Camera-type eye (tissue), 1 donor: ENCODE data around the gene KRT14. TPM values are rescaled to one million over a fixed set of nuclear protein-coding genes. Genes with fewer than 3 reads are reported as not detected.

Source experiments
- total RNA-seq: library from RNA; depleted of rRNA; stranded (reverse); fragments of >200 nt; gene quantifications from one replicate; pipeline ENCODE4 v1.2.3, GENCODE V29; 2014

The KRT14 gene
- 51.0 TPM for total RNA-seq

GRCh38 chr17:41586863-41587495 lies at the start of gene KRT14:
KRT14 (minus strand) TSS chr17:41586895; CDS start chr17:41586834, 61 bp downstream.

DNA sequence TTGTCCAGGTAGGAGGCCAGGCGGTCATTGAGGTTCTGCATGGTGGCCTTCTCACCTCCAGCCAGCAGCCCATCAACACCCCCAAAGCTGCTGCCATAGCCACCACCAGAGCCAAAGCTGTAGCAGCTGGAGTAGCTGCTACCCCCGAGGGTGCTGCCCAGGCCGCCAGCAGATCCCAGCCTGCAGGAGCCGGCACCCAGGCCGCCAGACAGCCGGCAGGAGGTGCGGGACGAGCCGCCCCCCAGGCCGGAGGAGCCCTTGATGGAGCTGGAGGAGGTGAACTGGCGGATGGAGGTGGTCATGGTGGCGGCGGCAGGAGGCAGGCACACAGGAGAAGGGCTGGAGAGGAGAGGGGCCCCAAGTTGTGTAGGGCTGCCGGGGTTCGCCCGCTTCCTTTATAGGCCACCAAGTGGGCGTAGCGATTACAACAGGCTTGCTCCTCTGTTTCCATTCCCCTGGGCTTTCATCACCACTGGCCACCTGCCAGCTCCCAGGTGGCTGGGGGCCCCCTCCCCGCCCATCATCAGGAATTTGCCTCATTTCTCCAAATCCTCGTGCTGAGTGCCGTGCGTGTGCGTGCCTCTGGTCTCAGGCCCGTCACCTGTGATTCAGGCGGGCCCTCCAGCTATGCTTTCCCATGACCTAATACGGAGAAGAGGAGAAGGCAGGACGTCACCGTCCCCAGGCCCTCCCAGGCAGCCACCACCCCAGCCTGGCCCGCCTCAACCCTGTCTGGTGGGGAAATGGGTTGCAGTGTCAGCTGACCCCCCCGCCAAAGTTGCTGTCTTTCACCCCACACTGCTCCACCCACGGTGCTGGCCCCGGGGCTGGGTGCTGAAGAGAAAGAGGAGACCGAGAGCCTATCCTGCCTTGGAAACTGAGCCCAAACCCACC lies 37.8 kb upstream of the KRT14 start, which contains the start of gene KRT17:
Gene KRT17 (minus strand): TSS at position 368 of the 894 bp plus-strand sequence. CDS start 66 bp downstream, at position 302.

DNA sequence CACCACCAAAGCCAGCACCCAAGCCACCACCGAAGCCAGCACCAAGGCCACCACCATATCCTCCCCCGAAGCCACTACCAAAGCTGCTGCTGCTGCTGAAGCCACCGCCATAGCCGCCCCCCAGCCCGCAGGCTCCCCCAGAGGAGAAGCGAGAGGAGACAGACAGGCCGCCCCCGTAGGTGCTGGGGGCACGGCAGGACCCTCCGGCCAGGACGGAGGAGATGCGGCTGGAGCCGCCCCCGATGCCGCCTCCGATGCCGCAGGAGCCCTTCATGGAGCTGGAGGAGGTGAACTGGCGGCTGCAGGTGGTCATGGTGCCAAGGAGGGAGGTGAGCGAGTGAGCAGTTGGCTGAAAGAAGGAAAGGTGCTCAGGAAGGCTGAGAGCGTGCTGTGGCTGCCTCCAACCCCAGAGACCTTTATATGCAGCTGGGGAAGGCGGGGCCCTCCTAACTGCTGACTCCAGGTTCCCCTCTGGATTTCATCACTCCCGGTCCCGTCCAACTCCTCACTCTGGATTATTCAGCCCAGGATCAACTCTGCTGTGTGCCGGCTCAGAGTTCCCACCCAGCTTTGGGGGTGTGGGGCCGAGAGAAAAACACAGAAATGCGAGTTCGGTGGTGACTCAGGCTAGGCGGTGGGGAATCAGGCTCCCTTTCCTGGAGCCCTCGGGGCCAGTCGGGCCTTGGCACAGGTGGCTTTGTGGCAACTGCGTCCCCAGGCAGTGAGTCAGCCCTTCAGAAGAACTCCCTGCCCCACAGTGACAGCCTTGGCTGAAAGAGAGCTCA lies 25.9 kb upstream of the KRT14 start, which contains the start of gene KRT16:
Gene KRT16 (minus strand): TSS at position 392 of the 785 bp plus-strand sequence. CDS start 79 bp downstream, at position 313.

GRCh38 chr17:41571561-41572434 lies 14.9 kb downstream of the KRT14 start, which contains the start of gene KRT9:
KRT9 (minus strand) TSS chr17:41572059; CDS start chr17:41571992, 67 bp downstream.

Other genes with a start within 250 kb of the KRT14 start
- not detected for gene KRT33A, start 236.1 kb downstream of the KRT14 start, total RNA-seq
- gene KRT33B, start 217.1 kb downstream of the KRT14 start, total RNA-seq = not detected
- not detected for gene KRT34, start 204.6 kb downstream of the KRT14 start, total RNA-seq
- not detected for gene KRT31, start 189.3 kb downstream of the KRT14 start, total RNA-seq
- gene KRT37, start 162.3 kb downstream of the KRT14 start, total RNA-seq = not detected
- gene KRT38, start 145.9 kb downstream of the KRT14 start, total RNA-seq = not detected
- not detected for gene KRT32, start 119.5 kb downstream of the KRT14 start, total RNA-seq
- not detected for gene KRT35, start 105.7 kb downstream of the KRT14 start, total RNA-seq
- not detected for gene KRT36, start 97.0 kb downstream of the KRT14 start, total RNA-seq
- 200 TPM for gene KRT13, start 81.3 kb downstream of the KRT14 start, total RNA-seq
- gene KRT15, start 68.0 kb downstream of the KRT14 start, total RNA-seq = 80.3 TPM
- 131 TPM for gene KRT19, start 58.6 kb downstream of the KRT14 start, total RNA-seq
- not detected for gene KRT9, start 14.8 kb downstream of the KRT14 start, total RNA-seq
- 0.66 TPM for gene KRT16, start 25.9 kb upstream of the KRT14 start, total RNA-seq
- gene KRT17, start 37.7 kb upstream of the KRT14 start, total RNA-seq = 39.9 TPM
- gene EIF1, start 102.0 kb upstream of the KRT14 start, total RNA-seq = 247 TPM
- gene GAST, start 125.4 kb upstream of the KRT14 start, total RNA-seq = not detected
- gene HAP1, start 147.7 kb upstream of the KRT14 start, total RNA-seq = 0.38 TPM
- 104 TPM for gene JUP, start 199.8 kb upstream of the KRT14 start, total RNA-seq
- gene P3H4, start 225.1 kb upstream of the KRT14 start, total RNA-seq = 34.0 TPM
- 167 TPM for gene FKBP10, start 226.1 kb upstream of the KRT14 start, total RNA-seq
- gene NT5C3B, start 249.3 kb upstream of the KRT14 start, total RNA-seq = 70.3 TPM